Stimulated activated CD4-positive, alpha-beta T cell treated with anti-CD3 and anti-CD28 coated beads, Interleukin-15, amount 100 ng/mL, for 1 hour (primary cell): ENCODE data around the gene NPHP4.

ENCODE experiments used
- DNase-seq, 2 donors: peaks; one replicate each; pipeline ENCODE4 v3.0.0-alpha.2; 2020; ENCODE audit warnings: low read depth in 1 of 2, low spot score in 1 of 2

NPHP4 gene

DNA sequence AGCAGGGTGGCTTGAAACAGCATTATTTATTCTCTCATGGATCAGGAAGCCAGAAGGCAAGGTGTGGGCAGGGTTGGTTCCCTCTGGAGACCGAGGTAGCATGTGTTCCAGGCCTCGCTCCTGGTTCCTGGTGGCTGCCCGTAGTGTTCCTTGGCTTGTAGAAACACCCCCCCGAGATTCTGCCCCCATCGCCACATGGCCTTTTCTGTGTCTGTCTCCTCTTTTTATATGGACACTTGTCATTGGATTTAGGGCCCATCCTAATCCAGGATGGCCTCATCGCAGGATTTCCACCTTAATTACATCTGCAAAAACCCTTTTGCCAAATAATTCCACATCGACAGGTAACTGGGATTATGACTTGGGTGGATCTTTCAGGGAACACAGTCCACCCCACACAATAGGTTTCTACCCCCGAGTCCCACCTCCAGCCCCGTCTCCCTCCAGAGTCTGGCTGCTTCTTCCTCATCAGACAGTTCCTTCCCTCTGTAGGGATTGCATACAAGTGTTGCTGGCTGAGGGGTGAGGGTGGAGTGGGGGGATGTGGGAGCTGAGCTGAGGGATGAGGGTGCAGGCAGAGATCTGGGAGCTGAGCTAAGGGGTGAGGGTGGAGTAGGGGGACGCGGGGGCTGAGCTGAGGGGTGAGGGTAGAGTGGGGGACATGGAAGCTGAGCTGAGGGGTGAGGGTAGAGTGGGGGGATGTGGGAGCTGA lies 12.3 kb upstream of the NPHP4 start:
- no peak for DNase-seq

DNA sequence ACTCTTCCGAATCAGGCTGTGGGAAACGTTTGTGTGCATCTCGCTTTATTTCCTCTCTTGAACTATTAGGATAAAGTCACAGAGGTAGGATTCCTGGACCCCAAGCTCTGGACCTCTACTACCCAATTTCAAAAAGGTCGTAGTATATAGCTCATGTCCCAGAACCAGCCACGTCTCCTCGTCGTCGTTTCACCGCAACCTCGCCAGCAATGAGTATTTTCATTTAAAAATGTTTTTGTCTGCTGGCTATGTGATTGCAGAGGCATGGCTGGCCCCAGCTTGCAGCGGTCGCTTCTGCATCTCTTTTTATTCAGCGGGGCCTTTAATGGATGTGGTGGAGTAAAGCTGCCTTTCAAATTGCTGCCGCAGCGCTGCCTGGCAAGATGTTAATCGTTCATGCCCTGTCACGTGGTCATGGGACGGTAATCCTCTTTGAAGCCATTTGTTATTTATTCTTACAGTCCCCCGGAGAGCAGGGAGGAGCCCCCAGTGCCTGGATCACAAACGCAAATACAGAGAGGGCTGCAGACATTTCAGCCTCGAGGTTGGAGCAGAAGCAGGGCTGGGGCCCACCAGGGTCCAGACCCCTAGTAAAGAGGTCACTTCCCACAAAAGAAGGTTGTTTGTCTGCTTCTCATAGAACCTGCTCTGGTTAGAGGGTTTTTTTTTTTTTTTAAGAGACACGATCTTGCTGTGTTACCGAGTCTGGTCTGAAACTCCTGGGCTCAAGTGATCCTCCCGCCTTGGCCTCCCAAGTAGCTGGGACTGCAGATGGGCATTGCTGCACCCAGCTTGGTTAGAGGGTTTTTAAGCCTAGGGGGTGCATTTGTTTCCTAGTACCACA lies 11.6 kb upstream of the NPHP4 start:
- DNase-seq = no peak

DNA sequence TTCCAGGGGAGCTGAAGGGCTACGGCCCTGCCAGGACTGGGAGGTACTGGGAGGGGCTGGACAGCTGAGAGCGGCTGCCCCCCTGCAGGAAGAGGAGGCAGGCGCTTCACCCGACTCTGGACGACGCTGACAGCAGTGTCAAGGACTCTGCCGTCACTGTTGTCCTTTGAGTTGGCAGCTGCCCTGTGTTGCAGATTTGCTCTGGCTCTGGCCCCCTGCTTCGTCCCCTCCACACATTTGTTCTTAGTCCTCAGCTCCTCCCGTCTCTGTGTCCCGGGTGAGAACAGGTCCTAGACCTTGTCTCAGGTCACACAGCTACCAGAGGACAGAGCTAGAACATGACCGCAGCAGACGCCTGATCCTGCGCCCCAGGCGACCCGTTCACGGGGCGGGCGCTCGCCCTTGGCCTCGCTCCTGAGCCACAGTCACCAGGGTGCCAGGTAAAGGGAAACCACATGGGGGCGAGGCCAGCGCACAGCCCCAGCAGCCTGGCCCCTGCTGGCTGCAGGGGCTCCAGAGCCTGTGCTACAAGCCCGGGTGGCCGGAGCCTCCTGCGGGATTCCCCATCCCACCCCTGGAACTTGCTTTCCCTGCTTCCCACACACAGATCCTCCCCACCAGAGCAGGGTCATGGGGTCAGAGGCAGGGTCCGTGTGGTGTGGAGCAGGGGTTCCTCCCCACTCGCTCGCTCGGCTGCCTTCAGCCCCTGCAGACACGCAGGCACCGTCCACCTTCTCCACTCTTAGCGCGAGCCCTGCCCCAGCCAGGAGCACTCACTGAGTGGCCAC lies 10.7 kb upstream of the NPHP4 start:
- DNase-seq = no peak

DNA sequence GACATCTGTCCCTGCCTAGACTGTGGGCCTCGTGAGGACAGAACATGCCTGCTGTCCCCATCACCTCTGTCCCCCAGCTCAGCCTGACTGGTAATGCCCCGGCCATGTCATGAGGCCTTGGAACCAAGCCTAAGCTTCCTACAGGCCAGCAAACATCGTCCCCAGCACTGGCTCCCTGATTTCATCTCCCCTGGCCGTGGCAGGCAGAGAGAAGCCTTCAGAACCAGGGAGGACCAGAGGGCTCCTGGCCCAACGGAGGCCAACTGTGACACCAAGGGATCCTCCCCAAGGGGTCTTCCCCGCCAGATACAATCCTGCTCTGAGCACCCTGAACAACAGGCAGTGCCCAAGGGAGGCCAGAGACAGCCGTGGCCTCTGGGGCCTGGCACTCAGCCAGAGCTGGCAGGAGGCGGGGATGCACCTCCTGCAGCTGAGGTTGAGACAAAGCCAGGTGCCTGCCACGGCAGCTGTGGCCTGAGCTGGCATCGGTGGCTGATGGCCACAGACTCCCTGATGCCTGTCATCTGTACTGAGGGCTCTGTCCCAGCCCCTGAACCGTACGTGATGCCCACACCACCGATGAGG lies 9.9 kb upstream of the NPHP4 start:
- no peak for DNase-seq

DNA sequence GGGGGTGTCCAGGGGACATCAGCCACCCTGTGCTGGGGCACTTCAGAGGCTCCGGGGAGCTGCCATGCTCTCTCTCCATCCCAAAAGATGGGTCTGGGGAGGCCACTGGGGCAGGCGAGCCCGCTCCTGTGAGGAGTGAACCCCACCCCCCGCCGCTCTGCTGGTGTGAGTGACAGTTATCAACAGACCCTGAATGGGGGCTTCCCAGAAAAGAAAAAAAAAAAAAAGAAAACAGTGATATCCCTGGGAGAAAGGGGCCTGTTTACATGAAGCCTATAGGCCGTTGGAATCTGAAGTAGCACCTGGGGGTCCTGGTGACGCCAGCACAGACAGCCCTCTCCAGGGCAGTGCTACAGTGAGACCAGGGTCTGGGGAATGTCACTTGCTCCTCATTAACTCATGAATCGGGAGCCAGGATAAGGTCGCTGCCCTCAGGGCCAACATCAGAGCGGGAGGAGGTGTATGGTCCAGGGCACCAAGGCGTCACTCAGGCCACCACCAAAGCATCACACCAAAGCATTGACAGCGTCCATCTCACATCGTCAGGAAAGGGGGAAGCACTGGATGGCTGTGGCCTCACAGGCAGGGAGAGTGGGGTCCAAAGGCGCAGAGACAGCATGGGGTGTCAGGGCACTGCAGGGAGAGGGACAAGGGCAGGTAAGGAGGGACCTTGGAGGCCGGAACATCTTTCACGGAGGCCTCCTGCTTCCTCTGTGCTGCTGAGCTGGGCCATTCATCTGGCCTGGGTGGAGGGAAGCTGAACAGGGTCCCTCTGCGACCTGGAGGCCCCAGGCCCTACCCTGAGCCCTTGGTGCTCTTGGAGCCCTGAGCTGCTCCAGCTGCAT lies 8.4 kb upstream of the NPHP4 start:
- no peak for DNase-seq

DNA sequence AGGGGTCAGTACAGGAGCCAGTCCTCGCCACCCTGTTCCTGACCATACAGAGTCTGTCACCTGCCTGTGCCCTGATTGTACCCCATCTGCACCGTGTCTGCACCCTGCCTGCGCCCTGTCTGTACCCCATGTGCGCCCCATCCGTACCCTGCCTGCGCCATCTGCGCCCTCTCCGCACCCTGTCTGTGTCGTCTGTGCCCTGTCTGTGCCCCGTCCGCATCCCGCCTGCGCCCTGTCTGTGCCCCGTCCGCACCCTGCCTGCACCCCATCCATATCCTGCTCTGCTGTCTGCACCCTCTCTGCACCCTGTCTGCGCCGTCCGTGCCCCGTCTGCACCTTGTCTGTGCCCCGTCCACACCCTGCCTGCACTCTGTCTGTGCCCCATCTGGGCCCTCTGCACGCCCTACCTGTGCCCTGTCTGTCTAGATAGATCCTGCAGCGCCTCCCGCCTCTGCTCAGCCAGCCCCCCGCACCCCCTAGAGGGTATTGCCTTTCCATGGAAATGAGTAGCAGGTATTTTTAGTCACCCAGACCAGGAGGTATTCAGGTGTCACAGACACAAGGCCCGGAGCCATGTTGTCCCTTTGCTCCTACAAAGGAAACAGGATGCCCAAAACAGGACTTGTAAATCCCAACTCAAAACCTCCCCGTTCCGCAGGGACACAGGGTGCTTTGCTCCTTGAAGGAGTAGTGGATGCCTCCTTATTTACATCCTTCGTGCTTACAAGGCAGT lies 7.7 kb upstream of the NPHP4 start:
- DNase-seq = no peak

DNA sequence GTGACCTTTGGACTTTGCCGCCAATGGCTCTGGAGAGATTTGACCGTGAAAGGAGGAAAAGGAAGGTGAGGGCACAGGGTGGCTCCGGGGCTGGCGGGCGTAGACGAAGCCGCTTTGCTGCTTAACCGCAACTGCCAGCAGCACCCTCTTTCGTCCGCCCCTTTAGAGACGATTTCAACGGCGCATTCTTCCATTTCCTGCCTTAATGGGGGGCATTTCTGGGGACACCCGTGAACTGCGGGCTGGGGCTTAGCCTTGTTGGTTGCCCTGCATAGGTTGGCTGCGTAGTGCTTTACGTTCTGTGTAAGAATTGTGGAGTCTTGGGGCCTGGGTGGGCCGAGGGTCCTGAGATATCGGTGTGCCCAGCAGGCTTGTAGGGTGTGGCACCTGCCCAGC lies 6.7 kb upstream of the NPHP4 start:
- DNase-seq = no peak

DNA sequence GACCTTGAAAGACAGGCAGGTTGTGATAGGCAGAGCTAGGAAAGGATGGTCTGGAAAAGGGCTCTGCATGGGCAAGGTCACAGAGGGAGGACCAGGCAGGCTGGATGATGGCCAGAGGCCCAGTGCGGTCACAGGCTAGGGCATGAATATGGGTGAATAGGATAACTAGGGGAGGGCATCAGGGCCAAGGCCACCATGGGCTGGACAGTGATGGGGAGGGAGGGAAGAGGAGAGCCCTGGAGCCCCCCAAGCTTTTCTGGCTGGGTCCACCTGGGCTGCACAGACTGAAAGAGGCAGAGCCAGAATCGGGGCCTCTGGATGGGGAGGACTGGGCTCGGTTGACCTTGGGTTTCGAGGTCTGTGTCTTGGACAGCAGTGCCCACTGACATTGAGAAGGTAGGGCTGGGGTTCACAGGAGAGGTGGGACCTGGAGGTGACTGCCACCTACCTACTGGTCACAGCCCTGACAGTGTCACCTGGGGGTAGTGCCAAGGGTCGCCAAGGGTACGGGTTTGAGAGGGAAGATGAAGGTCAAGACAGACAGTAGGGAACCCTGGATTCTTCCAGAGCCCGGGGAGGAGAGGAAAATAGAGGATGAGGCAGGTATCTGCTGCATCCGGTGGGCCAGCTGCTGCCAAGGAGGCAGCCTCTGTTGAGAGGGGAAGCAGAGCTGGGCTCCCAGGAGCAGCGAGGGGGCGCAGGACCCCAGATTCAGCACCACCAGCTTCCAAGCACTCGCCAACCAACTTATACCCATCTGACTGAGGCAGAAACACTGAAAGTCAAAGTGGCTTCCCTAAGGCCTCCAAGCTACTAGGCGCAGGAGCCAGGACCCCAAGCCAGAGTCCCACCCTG lies 6.1 kb upstream of the NPHP4 start:
- no peak for DNase-seq

DNA sequence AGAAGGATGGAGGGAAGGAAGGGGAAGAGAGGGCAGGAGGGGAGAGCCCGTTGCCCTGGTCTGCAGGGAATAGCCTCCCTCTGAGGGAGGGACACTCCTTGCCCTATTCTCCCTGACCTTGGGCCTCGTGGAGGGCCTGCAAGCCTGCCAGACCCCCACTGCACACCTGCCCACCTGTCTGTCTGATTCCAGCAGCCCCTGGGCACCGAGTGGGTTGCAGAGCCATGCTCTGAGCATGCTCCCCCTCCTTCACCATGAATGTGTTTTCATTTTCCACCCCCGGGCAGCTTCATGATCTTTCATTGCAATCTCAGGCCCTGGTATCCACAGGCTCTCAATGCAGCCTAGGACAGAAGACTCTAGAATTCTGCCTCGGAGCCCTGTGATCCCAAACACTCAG lies 5.1 kb upstream of the NPHP4 start:
- DNase-seq = no peak

DNA sequence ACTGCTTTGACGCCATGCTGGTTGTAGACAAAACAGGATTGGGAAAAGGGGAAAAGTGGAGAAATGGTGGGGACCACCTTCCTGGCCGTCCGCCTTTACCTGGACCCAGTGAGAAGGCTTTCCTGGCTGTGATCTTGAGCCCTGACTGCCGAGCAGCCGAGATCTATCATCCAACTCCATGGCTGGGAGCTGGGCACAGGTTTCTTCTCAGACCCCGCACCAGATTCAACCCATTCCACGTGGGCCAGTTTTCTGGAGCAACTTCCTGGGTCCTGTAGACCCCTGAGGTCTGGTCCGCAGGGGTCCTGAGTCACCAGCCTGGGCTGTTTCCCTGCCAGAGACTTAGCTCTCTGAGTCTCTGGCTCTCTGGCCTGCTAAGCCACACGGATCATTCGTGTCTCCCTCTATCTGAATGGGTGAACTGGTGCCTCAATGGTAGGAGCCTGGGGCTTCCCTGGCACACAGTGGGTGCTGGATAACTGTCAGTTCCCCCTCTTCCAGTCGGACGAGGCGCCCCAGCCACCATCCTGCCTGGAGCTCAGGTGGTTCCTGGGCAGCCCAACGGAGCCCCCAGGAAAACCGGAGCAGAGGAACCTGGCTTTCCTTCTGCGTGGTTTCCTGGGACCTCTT lies 4.5 kb upstream of the NPHP4 start:
- no peak for DNase-seq

DNA sequence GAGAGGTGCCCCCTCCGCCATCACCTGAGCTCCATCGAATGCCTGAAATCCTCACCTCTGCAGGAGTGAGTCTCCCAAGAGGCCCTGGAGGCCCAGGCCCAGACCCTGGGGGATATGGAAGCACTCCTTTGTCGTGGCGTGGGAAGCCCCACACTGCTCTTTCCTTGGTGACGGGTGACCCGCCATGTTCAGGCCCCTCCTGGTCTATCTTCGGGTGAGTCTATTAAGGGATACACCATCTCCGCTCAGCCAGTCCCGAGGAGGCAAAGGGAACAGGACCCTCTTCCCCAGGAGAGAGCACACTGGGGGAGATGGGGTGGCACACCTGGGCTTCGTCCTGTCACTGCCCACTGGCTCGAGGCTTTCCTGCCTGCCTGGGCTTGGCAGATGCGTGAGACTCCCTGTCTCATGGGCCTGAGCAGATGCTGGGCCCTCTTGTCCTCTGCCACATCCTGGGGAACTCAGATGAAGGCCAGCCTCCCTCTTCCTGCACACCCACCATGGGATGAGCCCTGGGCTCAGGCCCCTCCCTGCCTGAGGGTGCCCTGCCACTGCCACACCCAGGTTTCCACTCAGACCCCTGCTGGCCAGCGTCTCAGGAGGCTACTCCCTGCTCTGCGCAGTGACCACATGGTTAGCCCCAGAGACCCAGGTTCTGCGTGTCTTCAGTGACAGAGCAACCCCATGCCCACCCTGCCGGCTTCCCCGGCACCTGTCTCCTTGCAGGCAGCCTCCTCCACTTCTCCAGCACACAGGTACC lies 3.8 kb upstream of the NPHP4 start:
- no peak for DNase-seq

DNA sequence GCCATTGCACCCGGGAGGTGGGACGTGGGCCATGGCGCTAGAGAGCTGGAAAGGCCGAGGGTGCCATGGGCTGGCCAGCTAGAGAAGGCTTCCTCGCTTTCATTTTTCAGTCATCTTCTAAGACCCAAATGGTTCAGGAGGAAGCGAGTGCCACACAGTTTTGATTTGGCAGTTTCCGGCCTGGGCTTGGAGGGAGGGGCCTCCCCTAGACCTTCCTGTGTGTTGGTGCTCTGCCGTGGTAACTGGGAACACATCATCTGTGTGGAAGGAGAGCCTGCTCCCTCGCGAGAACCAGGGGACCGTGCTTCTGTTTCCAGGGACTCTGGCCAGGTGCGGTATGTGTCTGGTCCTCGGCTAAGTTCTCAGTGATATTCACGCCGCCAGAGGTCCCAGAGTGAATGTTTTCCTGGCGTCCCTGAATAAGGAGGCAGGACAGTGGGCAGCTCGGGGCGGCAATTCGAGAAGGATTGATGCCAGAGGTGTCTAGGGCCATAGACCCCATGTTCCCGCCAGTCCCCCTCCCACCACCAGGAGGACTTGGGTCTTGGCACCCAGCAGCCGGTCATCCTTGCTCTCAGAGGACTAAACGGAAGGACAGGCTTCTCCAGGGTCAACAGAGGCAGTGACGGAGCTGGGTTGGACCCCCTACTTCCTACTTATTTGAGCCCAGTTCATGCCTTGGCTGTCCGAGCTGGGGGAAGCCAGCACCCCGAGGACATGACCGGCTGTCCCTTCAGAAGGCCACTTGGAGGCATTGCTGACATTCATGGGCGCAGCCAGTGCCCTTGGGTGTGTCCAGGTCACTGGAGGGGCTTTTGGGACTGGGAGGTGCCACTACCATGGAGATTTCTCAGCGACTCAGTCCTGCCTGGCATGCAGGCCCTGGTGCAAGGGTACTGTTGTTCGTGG lies 2.7 kb upstream of the NPHP4 start:
- DNase-seq = peak in 1 of 2 donors; percentile 40

DNA sequence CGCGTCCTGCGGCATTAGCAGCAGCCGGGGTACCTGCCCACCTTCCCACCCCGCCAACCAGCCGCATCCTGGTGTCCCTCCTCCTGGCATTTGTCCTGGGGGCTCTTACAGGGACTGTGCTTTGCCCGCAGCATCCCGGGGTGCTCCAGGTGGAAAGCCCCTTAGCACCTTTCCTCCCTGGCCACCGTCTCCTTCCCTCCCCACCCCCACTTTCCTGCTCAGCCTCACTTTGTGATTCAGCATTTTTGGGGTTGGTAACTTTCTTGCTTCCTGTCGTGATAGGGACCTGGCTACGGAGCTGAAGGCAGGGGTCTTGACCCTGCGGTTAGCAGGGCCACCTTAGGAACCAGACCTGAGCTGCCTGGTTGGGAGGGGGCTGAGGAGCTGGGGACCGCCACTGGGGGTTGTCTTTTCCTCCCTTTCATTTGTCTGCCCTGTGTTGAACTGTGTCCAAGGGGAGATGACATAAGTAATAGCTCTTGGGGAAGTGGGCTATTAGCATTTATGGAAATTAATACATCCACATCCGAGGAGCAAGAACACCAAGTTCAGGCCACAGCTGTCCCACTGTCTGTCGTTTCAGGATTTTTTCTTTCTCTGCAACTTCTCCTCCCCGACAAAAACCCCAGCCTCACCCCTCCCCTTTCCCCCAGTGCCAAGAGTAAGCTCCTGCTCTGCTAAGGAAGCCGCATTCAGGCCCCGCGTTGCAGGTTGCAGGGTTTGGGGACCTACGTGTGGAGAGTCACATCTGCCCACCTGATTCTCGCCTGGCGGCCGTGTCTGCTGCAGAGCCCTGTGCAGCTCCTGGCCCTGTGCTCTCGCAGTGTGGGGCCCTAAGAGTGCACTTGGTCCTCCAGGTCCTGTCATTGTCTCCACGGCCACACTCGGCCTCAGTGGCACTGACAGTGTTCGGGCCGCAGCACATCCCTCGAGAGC lies 1.6 kb upstream of the NPHP4 start:
- no peak for DNase-seq

DNA sequence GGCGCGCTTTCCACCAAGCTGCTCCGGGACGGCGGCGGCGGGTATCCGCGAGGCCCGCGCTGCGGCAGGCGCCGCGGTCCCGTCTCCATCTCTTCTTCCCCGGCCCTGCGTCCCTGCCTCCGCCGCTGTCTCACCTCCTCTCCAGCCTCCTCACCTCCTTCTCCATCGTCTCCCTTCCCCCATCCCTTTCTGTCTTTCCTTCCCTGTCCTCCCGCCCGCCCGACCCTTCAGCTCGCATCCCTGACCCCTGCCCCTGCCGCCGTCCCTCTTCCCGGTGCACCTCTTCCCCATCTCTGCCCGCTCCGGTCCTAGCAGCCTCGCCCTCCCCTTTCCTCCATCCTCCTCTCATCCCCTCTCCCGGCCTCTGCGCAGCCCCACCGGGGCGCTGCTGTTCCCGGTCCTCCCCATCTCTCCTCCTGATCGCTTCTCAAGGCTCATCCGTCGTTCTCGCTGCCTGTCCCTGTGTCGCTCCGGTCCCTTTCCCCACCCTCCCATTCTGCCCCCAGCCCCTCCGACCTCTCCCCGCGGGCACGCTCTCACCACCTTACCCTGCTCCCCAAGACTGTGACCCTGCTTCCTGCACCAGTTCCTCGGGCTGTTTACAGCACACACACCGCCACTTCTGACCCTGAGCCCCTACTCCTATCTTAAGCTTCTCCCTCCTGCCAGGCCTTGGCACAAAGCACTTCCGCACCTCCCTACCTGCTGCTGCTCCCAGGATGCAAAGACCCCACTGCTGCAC lies 760 bp upstream of the NPHP4 start:
- DNase-seq = no peak
